ENCODE measurements around the gene AUTS2. TPM values are rescaled to one million over a fixed set of nuclear protein-coding genes. Genes with fewer than 3 reads are reported as not detected.

The AUTS2 gene
- polyA plus RNA-seq, 1 donor from 2014 or later: 97.3 TPM

DNA sequence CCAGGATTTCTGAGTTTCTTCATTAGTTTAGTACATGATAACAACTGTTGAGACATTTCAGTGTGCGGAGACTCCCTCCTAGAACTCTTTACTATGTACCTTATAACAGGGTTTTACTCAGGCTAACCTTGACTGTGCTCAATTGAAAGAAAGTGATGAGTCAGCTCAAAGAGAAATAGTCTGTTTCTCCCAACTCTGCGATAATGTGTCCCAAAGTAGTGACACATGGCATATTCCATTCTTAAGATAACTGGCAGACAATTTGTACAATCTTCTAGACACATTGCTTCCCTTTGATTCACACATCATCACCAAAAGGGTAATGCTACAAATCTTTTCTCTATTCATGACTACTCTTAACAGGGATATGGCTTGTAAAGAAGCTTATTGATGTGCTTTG is 645.2 kb downstream of the AUTS2 start:
- Histone ChIP-seq H2AFZ (ENCODE audit: low read depth, low read length) (no peak overlapping the region), H3K9me2 (ENCODE audit: insufficient read depth, low read length) (no peaks in the 10 kb centered on the region), H3F3A (ENCODE audit: insufficient read depth, low read length, poor library complexity, severe bottlenecking) (no peaks in the 10 kb centered on the region), H3K36me3 (ENCODE audit: insufficient read depth, low read length) (no peaks in the 10 kb centered on the region), H3K79me2 (replicated peaks; ENCODE audit: insufficient read depth, low read length) (no peaks in the 10 kb centered on the region), H4K20me1 (ENCODE audit: insufficient read depth) (no peaks in the 10 kb centered on the region), H3K9ac (ENCODE audit: low read length) (no peak overlapping the region), H3K27ac (ENCODE audit: low read length) (no peak overlapping the region), H3K9me3 (ENCODE audit: low read length) (no peaks in the 10 kb centered on the region), H3K27me3 (ENCODE audit: insufficient read depth, low read depth, low read length) (no peaks in the 10 kb centered on the region), H3K4me2 (ENCODE audit: low read length) (no peak overlapping the region), H3K4me3 (ENCODE audit: low read length) (no peak overlapping the region)
- peak; percentile 62 for TF ChIP-seq POLR2AphosphoS5 (IDR thresholded peaks at IDR 0.05)
- TF ChIP-seq SMC3 (conservative IDR thresholded peaks at IDR 0.05; ENCODE audit: poor library complexity): no peak
- TF ChIP-seq EZH2 (IDR thresholded peaks at IDR 0.05; ENCODE audit: borderline replicate concordance, insufficient read depth, low read length, poor library complexity, severe bottlenecking): no peak
- TF ChIP-seq, protein P1, sequence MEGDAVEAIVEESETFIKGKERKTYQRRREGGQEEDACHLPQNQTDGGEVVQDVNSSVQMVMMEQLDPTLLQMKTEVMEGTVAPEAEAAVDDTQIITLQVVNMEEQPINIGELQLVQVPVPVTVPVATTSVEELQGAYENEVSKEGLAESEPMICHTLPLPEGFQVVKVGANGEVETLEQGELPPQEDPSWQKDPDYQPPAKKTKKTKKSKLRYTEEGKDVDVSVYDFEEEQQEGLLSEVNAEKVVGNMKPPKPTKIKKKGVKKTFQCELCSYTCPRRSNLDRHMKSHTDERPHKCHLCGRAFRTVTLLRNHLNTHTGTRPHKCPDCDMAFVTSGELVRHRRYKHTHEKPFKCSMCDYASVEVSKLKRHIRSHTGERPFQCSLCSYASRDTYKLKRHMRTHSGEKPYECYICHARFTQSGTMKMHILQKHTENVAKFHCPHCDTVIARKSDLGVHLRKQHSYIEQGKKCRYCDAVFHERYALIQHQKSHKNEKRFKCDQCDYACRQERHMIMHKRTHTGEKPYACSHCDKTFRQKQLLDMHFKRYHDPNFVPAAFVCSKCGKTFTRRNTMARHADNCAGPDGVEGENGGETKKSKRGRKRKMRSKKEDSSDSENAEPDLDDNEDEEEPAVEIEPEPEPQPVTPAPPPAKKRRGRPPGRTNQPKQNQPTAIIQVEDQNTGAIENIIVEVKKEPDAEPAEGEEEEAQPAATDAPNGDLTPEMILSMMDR (IDR thresholded peaks at IDR 0.05; ENCODE audit: poor library complexity, severe bottlenecking): no peak
- no peak for TF ChIP-seq MXI1 (conservative IDR thresholded peaks at IDR 0.05; ENCODE audit: poor library complexity, severe bottlenecking)
- no peak for TF ChIP-seq TAF1 (IDR thresholded peaks at IDR 0.05; ENCODE audit: low read depth)
- peak; percentile 72 for TF ChIP-seq EP300 (conservative IDR thresholded peaks at IDR 0.05; ENCODE audit: poor library complexity, severe bottlenecking)
- TF ChIP-seq, protein P2, sequence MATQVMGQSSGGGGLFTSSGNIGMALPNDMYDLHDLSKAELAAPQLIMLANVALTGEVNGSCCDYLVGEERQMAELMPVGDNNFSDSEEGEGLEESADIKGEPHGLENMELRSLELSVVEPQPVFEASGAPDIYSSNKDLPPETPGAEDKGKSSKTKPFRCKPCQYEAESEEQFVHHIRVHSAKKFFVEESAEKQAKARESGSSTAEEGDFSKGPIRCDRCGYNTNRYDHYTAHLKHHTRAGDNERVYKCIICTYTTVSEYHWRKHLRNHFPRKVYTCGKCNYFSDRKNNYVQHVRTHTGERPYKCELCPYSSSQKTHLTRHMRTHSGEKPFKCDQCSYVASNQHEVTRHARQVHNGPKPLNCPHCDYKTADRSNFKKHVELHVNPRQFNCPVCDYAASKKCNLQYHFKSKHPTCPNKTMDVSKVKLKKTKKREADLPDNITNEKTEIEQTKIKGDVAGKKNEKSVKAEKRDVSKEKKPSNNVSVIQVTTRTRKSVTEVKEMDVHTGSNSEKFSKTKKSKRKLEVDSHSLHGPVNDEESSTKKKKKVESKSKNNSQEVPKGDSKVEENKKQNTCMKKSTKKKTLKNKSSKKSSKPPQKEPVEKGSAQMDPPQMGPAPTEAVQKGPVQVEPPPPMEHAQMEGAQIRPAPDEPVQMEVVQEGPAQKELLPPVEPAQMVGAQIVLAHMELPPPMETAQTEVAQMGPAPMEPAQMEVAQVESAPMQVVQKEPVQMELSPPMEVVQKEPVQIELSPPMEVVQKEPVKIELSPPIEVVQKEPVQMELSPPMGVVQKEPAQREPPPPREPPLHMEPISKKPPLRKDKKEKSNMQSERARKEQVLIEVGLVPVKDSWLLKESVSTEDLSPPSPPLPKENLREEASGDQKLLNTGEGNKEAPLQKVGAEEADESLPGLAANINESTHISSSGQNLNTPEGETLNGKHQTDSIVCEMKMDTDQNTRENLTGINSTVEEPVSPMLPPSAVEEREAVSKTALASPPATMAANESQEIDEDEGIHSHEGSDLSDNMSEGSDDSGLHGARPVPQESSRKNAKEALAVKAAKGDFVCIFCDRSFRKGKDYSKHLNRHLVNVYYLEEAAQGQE (IDR thresholded peaks at IDR 0.05; ENCODE audit: borderline replicate concordance): no peak
- TF ChIP-seq RAD21 (conservative IDR thresholded peaks at IDR 0.05): no peak

DNA sequence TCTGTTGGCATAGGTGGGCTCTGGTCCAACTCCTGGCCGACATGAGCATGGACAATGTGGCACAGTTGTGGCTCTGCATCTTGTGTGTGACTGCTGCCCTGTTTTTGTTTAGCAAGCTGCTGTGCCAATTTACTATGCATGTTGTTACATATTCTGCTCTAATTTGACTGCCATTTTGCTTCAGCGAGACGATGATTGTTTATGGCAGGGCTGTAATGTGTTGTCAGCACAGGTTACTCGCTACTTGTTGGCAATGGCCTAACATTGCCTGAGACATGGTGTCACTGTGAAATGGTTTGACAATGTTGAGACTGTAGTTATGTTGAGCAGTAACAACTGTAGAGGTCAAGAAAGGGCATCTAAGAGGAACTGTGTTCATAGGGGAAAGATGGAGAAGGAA is 659.6 kb downstream of the AUTS2 start:
- no peaks in the 10 kb centered on the region for H3K27me3 ChIP-seq (ENCODE audit: insufficient read depth, low read depth, low read length)
- H2AFZ ChIP-seq (ENCODE audit: low read depth, low read length): no peak overlapping the region
- no peak for TF ChIP-seq EZH2 (IDR thresholded peaks at IDR 0.05; ENCODE audit: borderline replicate concordance, insufficient read depth, low read length, poor library complexity, severe bottlenecking)
- TF ChIP-seq, protein P2 (IDR thresholded peaks at IDR 0.05; ENCODE audit: borderline replicate concordance): no peak
- no peak for TF ChIP-seq TAF1 (IDR thresholded peaks at IDR 0.05; ENCODE audit: low read depth)
- no peak for TF ChIP-seq RAD21 (conservative IDR thresholded peaks at IDR 0.05)
- no peak for TF ChIP-seq POLR2AphosphoS5 (IDR thresholded peaks at IDR 0.05)
- no peak for TF ChIP-seq MXI1 (conservative IDR thresholded peaks at IDR 0.05; ENCODE audit: poor library complexity, severe bottlenecking)
- no peak for TF ChIP-seq SMC3 (conservative IDR thresholded peaks at IDR 0.05; ENCODE audit: poor library complexity)
- TF ChIP-seq, protein P1 (IDR thresholded peaks at IDR 0.05; ENCODE audit: poor library complexity, severe bottlenecking): no peak
- TF ChIP-seq EP300 (conservative IDR thresholded peaks at IDR 0.05; ENCODE audit: poor library complexity, severe bottlenecking): no peak
- no peaks in the 10 kb centered on the region for H3K9me2 ChIP-seq (ENCODE audit: insufficient read depth, low read length)
- H3K9ac ChIP-seq (ENCODE audit: low read length): no peak overlapping the region
- H3K27ac ChIP-seq (ENCODE audit: low read length): no peak overlapping the region
- H3K79me2 ChIP-seq (replicated peaks; ENCODE audit: insufficient read depth, low read length): no peaks in the 10 kb centered on the region
- no peaks in the 10 kb centered on the region for H3K9me3 ChIP-seq (ENCODE audit: low read length)
- H3K4me3 ChIP-seq (ENCODE audit: low read length): no peak overlapping the region
- H3F3A ChIP-seq (ENCODE audit: insufficient read depth, low read length, poor library complexity, severe bottlenecking): no peaks in the 10 kb centered on the region
- no peaks in the 10 kb centered on the region for H4K20me1 ChIP-seq (ENCODE audit: insufficient read depth)
- no peak overlapping the region for H3K4me2 ChIP-seq (ENCODE audit: low read length)
- no peaks in the 10 kb centered on the region for H3K36me3 ChIP-seq (ENCODE audit: insufficient read depth, low read length)
